Measurements from ENCODE around the gene PLD3. TPM values are rescaled to one million over a fixed set of nuclear protein-coding genes. Genes with fewer than 3 reads are reported as not detected.
"Not testable (repeated sequence)": the region's sequence is repeated elsewhere in the genome, so short reads cannot be mapped to it uniquely, and the experiment has no call there.

PLD3 gene
- polyA plus RNA-seq, 1 donor: 201 TPM

DNA sequence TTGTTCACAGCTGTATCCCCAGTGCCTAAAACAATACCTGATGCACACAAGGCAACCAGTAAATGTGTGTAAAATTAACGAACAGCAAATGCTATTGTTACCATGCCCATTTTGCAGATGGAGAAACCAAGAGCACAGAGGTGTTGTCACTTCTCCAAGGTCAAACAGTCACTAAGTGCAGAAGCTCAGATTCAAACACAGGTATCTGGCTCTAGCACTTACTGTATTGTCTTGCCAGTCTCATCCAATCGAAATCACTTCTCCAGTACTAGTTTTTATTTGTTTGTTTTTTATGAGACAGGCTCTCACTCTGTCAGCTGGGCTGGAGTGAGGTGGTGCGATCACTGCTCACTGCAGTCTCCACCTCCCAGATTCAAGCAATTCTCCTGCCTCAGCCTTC lies 13.7 kb downstream of the PLD3 start:
- no peak for DNase-seq

GRCh38 chr19:40363069-40363468 lies 14.6 kb downstream of the PLD3 start:
- no peak for DNase-seq

GRCh38 chr19:40365010-40365409 lies 16.5 kb downstream of the PLD3 start:
- no peak for DNase-seq

DNA sequence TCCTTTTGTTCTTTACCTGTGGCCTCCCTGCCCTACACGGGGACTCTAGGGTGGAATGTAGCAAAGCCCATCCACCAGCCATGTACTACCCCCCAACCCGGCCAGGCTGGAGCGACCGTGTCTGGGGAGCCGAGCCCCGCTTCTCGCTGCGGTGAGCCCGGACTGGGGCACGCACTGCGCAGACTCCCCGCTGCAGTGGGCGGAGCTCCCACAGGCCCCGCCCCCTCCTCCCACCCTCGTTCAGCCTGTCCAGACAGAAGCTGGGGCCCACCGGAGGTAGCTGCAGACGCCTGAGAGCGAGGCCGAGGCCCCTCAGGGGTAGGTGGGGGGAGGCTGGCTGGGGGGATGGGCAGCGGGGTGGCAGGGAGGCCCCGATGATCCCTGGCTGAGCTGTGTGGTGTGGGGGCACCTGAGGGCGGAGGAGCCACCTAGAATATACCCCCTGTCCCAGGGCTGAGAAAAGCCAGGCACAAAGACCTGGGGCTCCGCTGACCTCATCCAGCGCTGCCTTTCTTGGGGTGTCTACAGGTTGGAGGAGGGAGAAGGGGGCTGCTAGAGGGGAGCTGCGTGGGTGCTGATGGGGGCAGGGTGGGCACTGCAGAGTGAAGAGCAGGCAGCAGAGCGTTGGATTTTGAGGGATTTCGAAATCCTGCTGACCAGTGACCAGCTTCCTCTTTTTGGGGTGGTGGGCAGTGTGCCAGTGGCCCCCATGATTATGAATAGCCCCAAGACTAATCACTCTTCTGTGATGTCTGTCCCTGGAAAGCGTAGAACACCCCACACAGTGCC lies 17.3 kb downstream of the PLD3 start:
- peak; percentile 88 for DNase-seq

DNA sequence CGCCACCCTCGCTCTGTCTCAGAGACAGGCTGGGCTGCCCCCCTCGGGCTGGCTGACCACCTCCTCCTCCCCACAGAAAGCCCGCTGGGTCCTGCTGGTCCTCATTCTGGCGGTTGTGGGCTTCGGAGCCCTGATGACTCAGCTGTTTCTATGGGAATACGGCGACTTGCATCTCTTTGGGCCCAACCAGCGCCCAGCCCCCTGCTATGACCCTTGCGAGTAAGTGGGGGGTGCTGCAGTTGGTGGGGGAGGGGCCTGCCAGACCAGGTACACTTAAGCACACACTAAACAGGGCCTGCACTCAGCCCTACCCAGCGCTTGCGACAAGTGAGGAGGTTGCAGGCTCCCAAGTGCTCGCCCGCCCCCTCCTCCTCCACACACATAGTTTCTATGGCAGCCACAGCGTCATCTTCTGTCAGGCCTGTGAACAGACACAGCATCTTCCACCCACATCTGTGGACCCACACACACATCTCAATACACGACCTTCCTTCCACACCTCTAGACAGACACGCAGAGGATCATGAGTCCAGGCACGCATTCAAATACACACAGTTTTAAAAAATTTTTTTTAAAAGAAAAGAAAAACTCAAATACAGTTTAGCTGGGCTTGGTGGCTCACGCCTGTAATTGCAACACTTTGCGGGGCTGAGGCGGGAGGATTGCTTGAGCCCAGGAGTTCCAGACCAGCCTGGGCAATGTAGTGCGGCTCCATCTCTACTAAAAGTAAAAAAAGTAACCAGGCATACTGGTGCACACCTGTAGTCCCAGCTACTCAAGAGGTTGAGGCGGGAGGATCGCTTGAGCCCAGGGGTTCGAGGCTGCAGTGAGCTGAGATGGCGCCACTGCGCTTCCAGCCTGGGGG lies 18.4 kb downstream of the PLD3 start:
- DNase-seq: peak; percentile 47

DNA sequence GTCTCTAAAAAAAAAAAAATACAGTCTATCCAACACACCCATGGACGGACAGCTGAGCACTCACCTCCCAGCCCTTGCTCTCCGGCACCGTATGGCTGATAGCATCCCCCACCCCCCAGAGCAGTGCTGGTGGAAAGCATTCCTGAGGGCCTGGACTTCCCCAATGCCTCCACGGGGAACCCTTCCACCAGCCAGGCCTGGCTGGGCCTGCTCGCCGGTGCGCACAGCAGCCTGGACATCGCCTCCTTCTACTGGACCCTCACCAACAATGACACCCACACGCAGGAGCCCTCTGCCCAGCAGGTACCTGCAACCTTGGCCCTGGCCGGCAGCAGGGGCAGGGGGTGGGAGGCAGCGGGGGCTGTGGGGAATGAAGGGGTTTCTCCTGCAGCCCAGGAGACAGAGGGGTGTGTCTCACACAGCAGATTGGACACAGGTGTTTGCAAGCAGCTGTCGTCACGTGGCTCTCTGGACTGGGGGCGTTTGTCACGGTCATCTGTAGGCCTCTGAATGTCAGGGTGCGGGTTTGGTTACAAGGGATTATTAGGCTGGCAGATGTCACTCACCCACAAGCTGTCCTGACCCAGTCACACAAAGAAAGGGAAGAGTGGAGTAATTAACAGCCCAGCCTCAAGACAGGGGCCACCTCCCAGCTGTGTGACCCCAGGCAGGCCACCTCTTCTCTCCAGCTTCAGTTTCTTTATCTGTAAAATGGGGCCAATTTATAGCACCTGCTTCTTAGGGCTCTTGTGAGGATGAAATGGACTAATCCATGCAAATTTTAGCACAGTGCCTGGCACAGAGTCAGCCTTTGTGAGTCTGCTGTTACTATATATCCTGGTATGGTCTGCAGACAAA lies 19.3 kb downstream of the PLD3 start:
- no peak for DNase-seq

DNA sequence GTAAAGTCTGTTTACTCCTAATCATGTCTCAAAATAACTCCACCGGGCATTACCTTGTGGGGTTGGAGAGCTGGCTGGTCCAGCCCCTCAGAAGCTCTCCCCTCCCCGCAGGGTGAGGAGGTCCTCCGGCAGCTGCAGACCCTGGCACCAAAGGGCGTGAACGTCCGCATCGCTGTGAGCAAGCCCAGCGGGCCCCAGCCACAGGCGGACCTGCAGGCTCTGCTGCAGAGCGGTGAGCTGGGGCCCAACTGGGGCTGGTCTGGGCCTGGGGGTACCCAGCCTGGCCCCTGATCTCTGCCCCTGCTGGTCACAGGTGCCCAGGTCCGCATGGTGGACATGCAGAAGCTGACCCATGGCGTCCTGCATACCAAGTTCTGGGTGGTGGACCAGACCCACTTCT lies 21.3 kb downstream of the PLD3 start:
- DNase-seq: no peak

GRCh38 chr19:40370253-40370652 lies 21.8 kb downstream of the PLD3 start:
- not testable (repeated sequence) for DNase-seq

DNA sequence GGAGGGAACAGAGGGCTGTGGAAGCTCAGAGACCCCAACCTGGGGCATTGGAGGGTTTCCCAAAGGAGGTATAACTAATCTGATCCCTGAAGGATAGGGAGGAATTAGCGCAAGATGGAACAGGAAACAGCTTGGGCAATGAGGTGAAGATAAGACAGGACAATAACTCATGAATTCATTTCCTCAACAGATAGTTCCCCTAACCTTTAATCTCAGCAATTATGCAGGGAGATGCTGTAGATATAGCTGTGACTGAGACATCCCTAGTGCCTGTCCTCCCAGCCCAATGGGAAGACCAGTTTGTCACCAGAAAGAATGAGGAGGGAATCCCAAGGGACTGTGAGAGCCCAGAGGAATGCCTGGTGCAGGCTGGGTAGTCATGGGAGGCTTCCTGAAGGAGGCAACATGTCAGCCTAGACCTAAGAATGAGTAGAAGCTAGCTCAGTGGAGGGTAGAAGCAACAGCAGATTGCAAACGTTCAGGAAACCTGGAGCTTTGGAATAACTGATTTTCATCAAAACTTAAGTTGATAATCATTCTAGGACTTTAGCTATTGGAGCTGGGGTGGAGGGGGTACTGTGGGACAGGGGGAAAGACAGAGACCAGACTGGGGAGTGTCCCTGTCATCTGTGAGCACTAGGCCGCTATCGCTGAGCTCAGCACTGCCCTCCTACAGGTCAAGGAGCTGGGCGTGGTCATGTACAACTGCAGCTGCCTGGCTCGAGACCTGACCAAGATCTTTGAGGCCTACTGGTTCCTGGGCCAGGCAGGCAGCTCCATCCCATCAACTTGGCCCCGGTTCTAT lies 22.7 kb downstream of the PLD3 start:
- no peak for DNase-seq

DNA sequence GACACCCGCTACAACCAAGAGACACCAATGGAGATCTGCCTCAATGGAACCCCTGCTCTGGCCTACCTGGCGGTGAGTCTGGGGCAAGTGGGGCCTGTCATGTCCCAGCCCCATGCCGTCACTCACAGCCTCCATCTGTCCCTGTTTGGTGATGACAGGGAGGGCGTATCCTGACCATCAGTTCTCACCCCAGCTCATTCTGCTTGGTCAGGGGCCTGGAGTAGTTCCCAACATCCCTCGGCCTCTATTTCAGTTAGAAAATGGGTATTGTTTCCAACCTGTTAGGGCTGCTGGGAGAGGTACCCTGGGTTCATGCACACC lies 23.3 kb downstream of the PLD3 start:
- no peak for DNase-seq

DNA sequence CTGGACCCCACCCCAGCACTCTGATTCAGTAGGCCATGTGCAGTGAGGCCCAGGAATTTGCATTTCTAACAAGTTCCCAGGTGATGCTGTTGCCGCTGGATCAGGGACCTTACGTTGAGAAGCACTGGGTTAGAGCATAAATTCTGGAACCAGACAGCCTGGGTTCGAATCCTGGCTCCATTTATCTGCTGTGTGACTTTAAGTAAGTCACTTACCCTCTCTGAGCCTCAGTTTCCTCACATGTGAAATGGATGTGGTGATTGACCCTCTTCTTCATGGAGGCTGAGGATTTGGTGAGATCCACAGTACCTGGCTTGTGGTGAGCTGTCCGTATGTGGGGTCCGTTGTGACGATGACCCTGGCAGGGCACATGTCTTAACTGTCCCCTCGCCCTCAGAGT lies 25.6 kb downstream of the PLD3 start:
- no peak for DNase-seq

- DNase-seq: no peak
Observed at GRCh38 chr19:40376286-40376862, 27.9 kb downstream of the PLD3 start.

DNA sequence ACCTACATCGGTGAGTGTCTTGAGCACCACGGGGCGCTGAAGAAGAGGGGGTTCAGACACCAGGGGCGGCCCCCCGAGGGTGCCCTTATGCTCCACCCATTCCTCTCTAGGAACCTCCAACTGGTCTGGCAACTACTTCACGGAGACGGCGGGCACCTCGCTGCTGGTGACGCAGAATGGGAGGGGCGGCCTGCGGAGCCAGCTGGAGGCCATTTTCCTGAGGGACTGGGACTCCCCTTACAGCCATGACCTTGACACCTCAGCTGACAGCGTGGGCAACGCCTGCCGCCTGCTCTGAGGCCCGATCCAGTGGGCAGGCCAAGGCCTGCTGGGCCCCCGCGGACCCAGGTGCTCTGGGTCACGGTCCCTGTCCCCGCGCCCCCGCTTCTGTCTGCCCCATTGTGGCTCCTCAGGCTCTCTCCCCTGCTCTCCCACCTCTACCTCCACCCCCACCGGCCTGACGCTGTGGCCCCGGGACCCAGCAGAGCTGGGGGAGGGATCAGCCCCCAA lies 29.4 kb downstream of the PLD3 start:
- no peak for DNase-seq

GRCh38 chr19:40378509-40378908 lies 30.0 kb downstream of the PLD3 start:
- no peak for DNase-seq

GRCh38 chr19:40379446-40380198 lies 31.1 kb downstream of the PLD3 start:
- no peak for DNase-seq

GRCh38 chr19:40380199-40381037 lies 31.9 kb downstream of the PLD3 start:
- DNase-seq: no peak

DNA sequence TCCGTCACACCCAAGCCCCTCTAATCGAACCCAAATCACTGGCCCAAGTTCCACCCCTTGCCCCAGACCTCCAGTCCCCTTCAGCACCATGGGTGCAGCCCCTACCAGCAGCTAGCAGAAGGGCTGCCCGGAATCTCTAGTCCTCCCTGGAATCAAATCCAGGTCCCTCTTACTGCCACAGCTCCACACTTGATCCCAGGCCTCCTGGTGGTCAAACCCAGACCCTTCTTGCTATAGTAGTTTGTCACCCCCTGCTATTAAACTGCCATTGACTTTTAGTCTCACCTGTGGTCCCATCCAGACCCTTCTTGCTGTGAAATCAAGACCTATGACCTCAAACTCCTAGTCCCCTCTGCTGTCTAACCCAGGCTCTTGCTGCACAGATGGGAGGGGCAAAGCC lies 32.8 kb downstream of the PLD3 start:
- DNase-seq: no peak

- DNase-seq: no peak
Observed at GRCh38 chr19:40383668-40384248, 35.3 kb downstream of the PLD3 start.

- DNase-seq: no peak
Observed at GRCh38 chr19:40387155-40387554, 38.7 kb downstream of the PLD3 start.

Measured in left kidney (tissue), 2 donors.